Activated CD4-positive, alpha-beta T cell treated with anti-CD3 and anti-CD28 coated beads for 36 hours (primary cell): ENCODE measurements around the gene SCARF1. TPM values are rescaled to one million over a fixed set of nuclear protein-coding genes. Genes with fewer than 3 reads are reported as not detected.
A peak's percentile ranks its signal among the peaks of the same experiment; 100 is the strongest.

ENCODE experiments used
- ATAC-seq: fragments of 200-7000 bp; cut with Tn5 transposase; one replicate; pipeline ENCODE4 v1.10.0; 2021; ENCODE audit warnings: mild to moderate bottlenecking, moderate library complexity
- CTCF ChIA-PET: fragments of 350-600 bp; sonication (Branson Sonifier 250); formaldehyde crosslinking; loops from one replicate; lab custom pipeline; 2021; ENCODE audit warnings: antibody characterized with exemption; lab: Charles Lee
- POLR2A ChIA-PET: fragments of 350-600 bp; sonication (Branson Sonifier 250); formaldehyde crosslinking; loops from one replicate; lab custom pipeline; 2021; ENCODE audit warnings: antibody characterized with exemption, inconsistent platforms; lab: Charles Lee
- DNase-seq: peaks from one replicate; pipeline ENCODE4 v3.0.0-alpha.2; 2020
- H3K27ac Mint-ChIP-seq: one replicate; pipeline ENCODE4 v1.8.0; 2021; ENCODE audit warnings: mixed read lengths
- H3K27me3 Mint-ChIP-seq: one replicate; pipeline ENCODE4 v1.8.0; 2021; ENCODE audit warnings: mixed read lengths
- H3K36me3 Mint-ChIP-seq: one replicate; pipeline ENCODE4 v1.8.0; 2021; ENCODE audit warnings: low read depth, mixed read lengths
- H3K4me1 Mint-ChIP-seq: one replicate; pipeline ENCODE4 v1.8.0; 2021; ENCODE audit warnings: mixed read lengths
- H3K4me3 Mint-ChIP-seq: one replicate; pipeline ENCODE4 v1.8.0; 2021; ENCODE audit warnings: mild to moderate bottlenecking, moderate library complexity, mixed read lengths
- H3K9me3 Mint-ChIP-seq: one replicate; pipeline ENCODE4 v1.8.0; 2021; ENCODE audit warnings: low read depth, mixed read lengths
- intact Hi-C, 2 experiments: fragments of 100-400 bp; cut with DNase I in 1 of 2; cut with micrococcal nuclease in 1 of 2; formaldehyde crosslinking; loops; one replicate each; pipeline versions ENCODE4 v1.14.2 to v1.15.1; 2022 to 2024; cut with DNase I, micrococcal nuclease
- total RNA-seq, 2 experiments: library from RNA; stranded (reverse); gene quantifications; one replicate each; pipeline ENCODE4 v1.2.3, GENCODE V29; 2021

SCARF1 gene
- total RNA-seq, 2 experiments from 2014 or later = 0.98 to 1.2 TPM

GRCh38 chr17:1640329-1641064 lies 5.0 kb downstream of the SCARF1 start:
- ATAC-seq (no peak), DNase-seq (no peak)
- intact Hi-C loops = no loop called here
- Mint-ChIP-seq H3K36me3 (no peaks in the 10 kb centered on the region), H3K4me3 (no peak overlapping the region), H3K9me3 (no peaks in the 10 kb centered on the region), H3K27me3 (no peaks in the 10 kb centered on the region), H3K4me1 (peaks cover 16% of the 10 kb centered on the region), H3K27ac (no peak overlapping the region)
- POLR2A ChIA-PET = no interaction called here
- CTCF ChIA-PET = interaction anchor here (0.8 kb wide), 2 partner anchors 9 to 11 kb away, joined by 5 to 6 read pairs; partner anchors contain the start of gene RILP

GRCh38 chr17:1639549-1640180 lies 5.9 kb downstream of the SCARF1 start:
- no peak overlapping the region for H3K4me3 Mint-ChIP-seq
- intact Hi-C loops = no loop called here
- no peaks in the 10 kb centered on the region for H3K9me3 Mint-ChIP-seq
- POLR2A ChIA-PET = no interaction called here
- peaks cover 8% of the 10 kb centered on the region for H3K4me1 Mint-ChIP-seq
- H3K27me3 Mint-ChIP-seq = no peaks in the 10 kb centered on the region
- H3K36me3 Mint-ChIP-seq = no peaks in the 10 kb centered on the region
- no peak overlapping the region for H3K27ac Mint-ChIP-seq
- CTCF ChIA-PET = interaction anchor here (0.8 to 1.3 kb wide), 3 partner anchors 10 kb away, joined by 5 to 6 read pairs (median 5); partner anchors contain the start of gene RILP
- ATAC-seq (no peak), DNase-seq (no peak)

- Mint-ChIP-seq H3K27me3 (no peaks in the 10 kb centered on the region), H3K36me3 (no peaks in the 10 kb centered on the region), H3K27ac (no peak overlapping the region), H3K4me1 (no peaks in the 10 kb centered on the region), H3K9me3 (no peaks in the 10 kb centered on the region), H3K4me3 (no peak overlapping the region)
- CTCF ChIA-PET = interaction anchor here (1.3 kb wide), 1 partner anchor 9 kb away, joined by 5 read pairs; no protein-coding TSS in a partner anchor
- no peak for DNase-seq
- intact Hi-C loops = no loop called here
- POLR2A ChIA-PET = interaction anchor here (0.6 kb wide), 1 partner anchor 134 kb away, joined by 3 read pairs; no protein-coding TSS in a partner anchor
- ATAC-seq = no peak
Measured at GRCh38 chr17:1638624-1639300, 6.8 kb downstream of the SCARF1 start.

- intact Hi-C loops = no loop called here
- POLR2A ChIA-PET = no interaction called here
Measured at GRCh38 chr17:1638171-1638590, 7.4 kb downstream of the SCARF1 start.

GRCh38 chr17:1636732-1637285 lies 8.7 kb downstream of the SCARF1 start:
- no peaks in the 10 kb centered on the region for H3K9me3 Mint-ChIP-seq
- H3K27ac Mint-ChIP-seq = no peak overlapping the region
- ChIA-PET POLR2A (no interaction called here), CTCF (no interaction called here)
- intact Hi-C loops = no loop called here
- no peak overlapping the region for H3K4me3 Mint-ChIP-seq
- H3K4me1 Mint-ChIP-seq = no peaks in the 10 kb centered on the region
- ATAC-seq (no peak), DNase-seq (no peak)
- H3K27me3 Mint-ChIP-seq = no peaks in the 10 kb centered on the region
- no peaks in the 10 kb centered on the region for H3K36me3 Mint-ChIP-seq

More at GRCh38 chr17:1638171-1638590, 7.4 kb downstream of the SCARF1 start:
- Mint-ChIP-seq H3K4me1 (no peaks in the 10 kb centered on the region), H3K27me3 (no peaks in the 10 kb centered on the region), H3K27ac (no peak overlapping the region), H3K36me3 (no peaks in the 10 kb centered on the region), H3K4me3 (no peak overlapping the region), H3K9me3 (no peaks in the 10 kb centered on the region)
- ATAC-seq (no peak), DNase-seq (no peak)
- CTCF ChIA-PET = interaction anchor here (1.3 kb wide), 1 partner anchor 8 kb away, joined by 5 read pairs; no protein-coding TSS in a partner anchor

- no peak overlapping the region for H3K4me3 Mint-ChIP-seq
- ChIA-PET POLR2A (no interaction called here), CTCF (no interaction called here)
- DNase-seq (no peak), ATAC-seq (no peak)
- no peaks in the 10 kb centered on the region for H3K36me3 Mint-ChIP-seq
- H3K9me3 Mint-ChIP-seq = no peaks in the 10 kb centered on the region
- H3K27me3 Mint-ChIP-seq = no peaks in the 10 kb centered on the region
- intact Hi-C loops = no loop called here
- no peaks in the 10 kb centered on the region for H3K4me1 Mint-ChIP-seq
- H3K27ac Mint-ChIP-seq = no peak overlapping the region
Measured at GRCh38 chr17:1635675-1636465, 9.7 kb downstream of the SCARF1 start.

- ChIA-PET POLR2A (no interaction called here), CTCF (no interaction called here)
- peaks cover 3% of the 10 kb centered on the region for H3K4me1 Mint-ChIP-seq
- DNase-seq = no peak
- H3K4me3 Mint-ChIP-seq = no peak overlapping the region
- intact Hi-C loops = no loop called here
- no peak overlapping the region for H3K27ac Mint-ChIP-seq
- ATAC-seq = no peak
- peaks cover 1% of the 10 kb centered on the region for H3K27me3 Mint-ChIP-seq
- no peaks in the 10 kb centered on the region for H3K36me3 Mint-ChIP-seq
- H3K9me3 Mint-ChIP-seq = no peaks in the 10 kb centered on the region
Measured at GRCh38 chr17:1634841-1635650, 10.5 kb downstream of the SCARF1 start.

GRCh38 chr17:1630662-1631061 lies 14.9 kb downstream of the SCARF1 start:
- Mint-ChIP-seq H3K27ac (no peak overlapping the region), H3K36me3 (no peaks in the 10 kb centered on the region), H3K4me1 (peaks cover 7% of the 10 kb centered on the region), H3K27me3 (peaks cover 12% of the 10 kb centered on the region), H3K9me3 (no peaks in the 10 kb centered on the region), H3K4me3 (peak overlapping the region; percentile 4)
- ChIA-PET POLR2A (interaction anchor here (0.7 to 1.0 kb wide), 2 partner anchors 56 to 114 kb away, joined by 3 read pairs; partner anchors contain the start of gene INPP5K), CTCF (interaction anchor here (0.6 to 2.3 kb wide), 19 partner anchors 8 to 290 kb away, joined by 3 to 36 read pairs (median 5); partner anchors contain the start of genes INPP5K, PITPNA and RILP)
- ATAC-seq (no peak), DNase-seq (no peak)
- intact Hi-C loops = loop anchor here (1.0 kb wide), 4 partner anchors 56 to 371 kb away; no protein-coding TSS in a partner anchor

GRCh38 chr17:1629504-1630310 lies 15.8 kb downstream of the SCARF1 start:
- ChIA-PET CTCF (interaction anchor here (0.6 to 2.3 kb wide), 22 partner anchors 9 to 289 kb away, joined by 3 to 36 read pairs (median 4); partner anchors contain the start of genes INPP5K, PITPNA and RILP), POLR2A (interaction anchor here (0.7 to 1.0 kb wide), 3 partner anchors 20 to 113 kb away, joined by 3 to 4 read pairs (median 3); partner anchors contain the start of genes INPP5K and RILP)
- ATAC-seq (peak; percentile 63), DNase-seq (peak; percentile 92)
- H3K27me3 Mint-ChIP-seq = peaks cover 12% of the 10 kb centered on the region
- H3K36me3 Mint-ChIP-seq = no peaks in the 10 kb centered on the region
- H3K27ac Mint-ChIP-seq = no peak overlapping the region
- intact Hi-C loops = loop anchor here (1.0 to 5.0 kb wide), 6 partner anchors 55 to 522 kb away; no protein-coding TSS in a partner anchor
- H3K4me1 Mint-ChIP-seq = peaks cover 7% of the 10 kb centered on the region
- peak overlapping the region; percentile 74 for H3K4me3 Mint-ChIP-seq
- no peaks in the 10 kb centered on the region for H3K9me3 Mint-ChIP-seq
